GM12878 (cell line): Measurements from ENCODE around the gene DIAPH3.
"Not testable (repeated sequence)": the region's sequence is repeated elsewhere in the genome, so short reads cannot be mapped to it uniquely, and the experiment has no call there.

Experiments
- ETV6 ChIP-seq, 2 experiments: fragments of 450-650 bp in 1 of 2; IDR thresholded peaks in 1 of 2; conservative IDR thresholded peaks in 1 of 2; 2 replicates each; pipeline ENCODE4 v1.6.1; 2014; ENCODE audit warnings: antibody characterized with exemption in 1 of 2, borderline replicate concordance in 1 of 2, low read depth in 1 of 2, mild to moderate bottlenecking in 1 of 2, moderate library complexity in 1 of 2
- ZZZ3 ChIP-seq: IDR thresholded peaks from 2 replicates; pipeline ENCODE4 v1.6.1; 2011; ENCODE audit warnings: low read depth; ENCODE audit not compliant: control insufficient read depth, insufficient read length
- TF ChIP-seq, protein P1 (sequence below): fragments of 450-650 bp; IDR thresholded peaks from 2 replicates; pipeline ENCODE4 v1.6.1; 2016; ENCODE audit warnings: mild to moderate bottlenecking
- TF ChIP-seq, protein P2 (sequence below), 3 experiments: IDR thresholded peaks in 2 of 3; conservative IDR thresholded peaks in 1 of 3; 2 replicates each; pipeline ENCODE4 v1.5.1; 2011; ENCODE audit warnings: low read depth in 3 of 3, low read length in 3 of 3, mild to moderate bottlenecking in 3 of 3, control low read depth in 2 of 3, moderate library complexity in 2 of 3, inconsistent platforms in 1 of 3, mixed read lengths in 1 of 3; ENCODE audit not compliant: control insufficient read depth in 2 of 3, insufficient read depth in 1 of 3; ENCODE audit errors: extremely low read depth in 1 of 3

DNA sequence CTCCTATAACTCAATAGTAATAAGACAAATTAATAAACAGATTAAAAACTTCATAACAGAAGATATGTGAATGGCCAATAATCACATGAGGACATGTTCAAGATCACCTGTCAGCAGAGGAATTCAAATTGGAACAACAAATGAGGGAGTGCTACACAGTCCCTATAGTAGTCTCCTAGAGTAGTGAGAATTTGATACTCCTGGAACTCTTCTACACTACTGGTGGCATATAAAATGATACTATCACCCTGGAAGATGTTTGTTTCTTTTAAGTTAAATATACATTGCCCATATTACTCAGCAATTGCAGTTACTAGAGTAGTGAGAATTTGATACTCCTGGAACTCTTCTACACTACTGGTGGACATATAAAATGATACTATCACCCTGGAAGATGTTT, 115.4 kb downstream of the DIAPH3 start:
- TF ChIP-seq ZZZ3; ETV6 (conservative IDR thresholded peaks at IDR 0.05 in 1 of 2, IDR thresholded peaks at IDR 0.05 in 1 of 2; ENCODE audit: borderline replicate concordance in 1 of 2, low read depth in 1 of 2): not testable (repeated sequence)
- TF ChIP-seq, protein P1, sequence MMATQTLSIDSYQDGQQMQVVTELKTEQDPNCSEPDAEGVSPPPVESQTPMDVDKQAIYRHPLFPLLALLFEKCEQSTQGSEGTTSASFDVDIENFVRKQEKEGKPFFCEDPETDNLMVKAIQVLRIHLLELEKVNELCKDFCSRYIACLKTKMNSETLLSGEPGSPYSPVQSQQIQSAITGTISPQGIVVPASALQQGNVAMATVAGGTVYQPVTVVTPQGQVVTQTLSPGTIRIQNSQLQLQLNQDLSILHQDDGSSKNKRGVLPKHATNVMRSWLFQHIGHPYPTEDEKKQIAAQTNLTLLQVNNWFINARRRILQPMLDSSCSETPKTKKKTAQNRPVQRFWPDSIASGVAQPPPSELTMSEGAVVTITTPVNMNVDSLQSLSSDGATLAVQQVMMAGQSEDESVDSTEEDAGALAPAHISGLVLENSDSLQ = not testable (repeated sequence)
- TF ChIP-seq, protein P2, sequence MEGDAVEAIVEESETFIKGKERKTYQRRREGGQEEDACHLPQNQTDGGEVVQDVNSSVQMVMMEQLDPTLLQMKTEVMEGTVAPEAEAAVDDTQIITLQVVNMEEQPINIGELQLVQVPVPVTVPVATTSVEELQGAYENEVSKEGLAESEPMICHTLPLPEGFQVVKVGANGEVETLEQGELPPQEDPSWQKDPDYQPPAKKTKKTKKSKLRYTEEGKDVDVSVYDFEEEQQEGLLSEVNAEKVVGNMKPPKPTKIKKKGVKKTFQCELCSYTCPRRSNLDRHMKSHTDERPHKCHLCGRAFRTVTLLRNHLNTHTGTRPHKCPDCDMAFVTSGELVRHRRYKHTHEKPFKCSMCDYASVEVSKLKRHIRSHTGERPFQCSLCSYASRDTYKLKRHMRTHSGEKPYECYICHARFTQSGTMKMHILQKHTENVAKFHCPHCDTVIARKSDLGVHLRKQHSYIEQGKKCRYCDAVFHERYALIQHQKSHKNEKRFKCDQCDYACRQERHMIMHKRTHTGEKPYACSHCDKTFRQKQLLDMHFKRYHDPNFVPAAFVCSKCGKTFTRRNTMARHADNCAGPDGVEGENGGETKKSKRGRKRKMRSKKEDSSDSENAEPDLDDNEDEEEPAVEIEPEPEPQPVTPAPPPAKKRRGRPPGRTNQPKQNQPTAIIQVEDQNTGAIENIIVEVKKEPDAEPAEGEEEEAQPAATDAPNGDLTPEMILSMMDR (IDR thresholded peaks at IDR 0.05 in 2 of 3, conservative IDR thresholded peaks at IDR 0.05 in 1 of 3; ENCODE audit: control insufficient read depth in 2 of 3, extremely low read depth in 1 of 3, insufficient read depth in 1 of 3, low read depth in 3 of 3, low read length in 3 of 3) = not testable (repeated sequence)
